ENCODE measurements around the gene CARMIL1.
"Not testable (repeated sequence)": the region's sequence is repeated elsewhere in the genome, so short reads cannot be mapped to it uniquely, and the experiment has no call there.

CARMIL1 gene

DNA sequence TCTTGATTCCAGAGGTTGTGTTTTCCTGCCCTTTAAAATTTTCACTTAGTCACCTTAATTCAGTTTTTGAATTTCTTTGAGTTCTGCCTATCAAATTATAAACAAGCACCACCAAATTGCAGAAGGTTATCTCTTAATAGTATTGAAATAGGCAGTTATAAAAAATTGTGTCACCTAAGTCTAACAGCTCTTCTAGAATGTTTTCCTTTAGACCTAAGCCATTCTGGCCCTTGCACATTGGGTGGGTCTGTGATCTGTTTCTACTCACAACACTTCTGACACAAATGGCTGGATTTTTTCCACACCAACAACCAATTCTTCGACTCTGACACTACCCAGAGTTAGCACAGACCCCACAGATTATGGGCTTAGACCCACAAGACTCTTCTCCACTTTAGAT, 101.9 kb downstream of the CARMIL1 start:
- no peaks in the 10 kb centered on the region for H3K4me1 ChIP-seq (ENCODE audit: control insufficient read depth in 1 of 2, insufficient read depth in 2 of 2, low read length in 2 of 2)
- no peaks in the 10 kb centered on the region for H3K9me3 ChIP-seq (ENCODE audit: insufficient read depth, low read depth, low read length)
- no peaks in the 10 kb centered on the region for H3K79me2 ChIP-seq (ENCODE audit: control insufficient read depth, insufficient read depth, low read length, poor library complexity)
- H4K8ac ChIP-seq (ENCODE audit: low read depth, low read length), result no peak overlapping the region
- no peak overlapping the region for H3K27ac ChIP-seq (ENCODE audit: low read depth, low read length)
- no peak overlapping the region for H3K4me2 ChIP-seq (ENCODE audit: low read length)
- H3K79me1 ChIP-seq (ENCODE audit: low read length), result no peaks in the 10 kb centered on the region
- H3K4me3 ChIP-seq (ENCODE audit: low read depth, low read length), result no peak overlapping the region
- H3K4ac ChIP-seq (ENCODE audit: low read depth, low read length), result no peak overlapping the region
- H2AFZ ChIP-seq (ENCODE audit: insufficient read depth, low read length, poor library complexity), result no peak overlapping the region
- H2BK12ac ChIP-seq (ENCODE audit: low read length), result no peak overlapping the region
- no peak overlapping the region for H2AK5ac ChIP-seq (ENCODE audit: low read length)
- no CpG with 5 or more reads among the region's 1 CpG for WGBS (ENCODE audit: extremely low coverage, insufficient coverage, insufficient read length)
- no peak for DNase-seq
- H3K9ac ChIP-seq (ENCODE audit: low read length), result no peak overlapping the region
- H4K91ac ChIP-seq (ENCODE audit: low read depth, low read length), result no peak overlapping the region
- no peaks in the 10 kb centered on the region for H3K36me3 ChIP-seq (ENCODE audit: control insufficient read depth in 1 of 2, insufficient read depth in 2 of 2, low read length in 2 of 2)
- no peaks in the 10 kb centered on the region for H3K27me3 ChIP-seq (ENCODE audit: insufficient read depth, low read length)
- no peak overlapping the region for H2BK5ac ChIP-seq (ENCODE audit: low read depth, low read length, poor library complexity)
- H4K12ac ChIP-seq (ENCODE audit: low read depth, low read length), result no peak overlapping the region
- no peak overlapping the region for H3K18ac ChIP-seq (ENCODE audit: low read length)
- H3K23ac ChIP-seq (ENCODE audit: low read length), result no peak overlapping the region
- no peak overlapping the region for H2BK120ac ChIP-seq (ENCODE audit: insufficient read depth, low read length, poor library complexity)
- H3K14ac ChIP-seq (ENCODE audit: low read length), result no peak overlapping the region

DNA sequence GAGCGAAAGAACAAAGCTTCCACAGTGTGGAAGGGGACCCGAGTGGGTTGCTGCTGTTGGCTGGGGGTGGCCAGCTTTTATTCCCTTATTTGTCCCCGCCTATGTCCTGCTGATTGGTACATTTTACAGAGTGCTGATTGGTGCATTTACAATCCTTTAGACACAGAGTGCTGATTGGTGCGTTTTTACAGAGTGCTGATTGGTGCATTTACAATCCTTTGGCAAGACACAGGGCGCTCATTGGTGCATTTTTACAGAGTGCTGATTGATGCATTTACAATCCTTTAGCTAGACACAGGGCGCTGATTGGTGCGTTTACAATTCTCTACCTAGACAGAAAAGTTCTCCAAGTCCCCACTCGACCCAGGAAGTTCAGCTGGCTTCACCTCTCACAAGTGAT, 103.3 kb downstream of the CARMIL1 start:
- H3K27me3 ChIP-seq (ENCODE audit: insufficient read depth, low read length); H3K9ac ChIP-seq (ENCODE audit: low read length); H4K12ac ChIP-seq (ENCODE audit: low read depth, low read length); H3K18ac ChIP-seq (ENCODE audit: low read length); H2BK12ac ChIP-seq (ENCODE audit: low read length); H4K8ac ChIP-seq (ENCODE audit: low read depth, low read length); H3K4me3 ChIP-seq (ENCODE audit: low read depth, low read length); H3K4me2 ChIP-seq (ENCODE audit: low read length); H3K23ac ChIP-seq (ENCODE audit: low read length); H3K4me1 ChIP-seq (ENCODE audit: control insufficient read depth in 1 of 2, insufficient read depth in 2 of 2, low read length in 2 of 2); H3K79me1 ChIP-seq (ENCODE audit: low read length); H3K36me3 ChIP-seq (ENCODE audit: control insufficient read depth in 1 of 2, insufficient read depth in 2 of 2, low read length in 2 of 2); H3K9me3 ChIP-seq (ENCODE audit: insufficient read depth, low read depth, low read length); H3K14ac ChIP-seq (ENCODE audit: low read length); H2AFZ ChIP-seq (ENCODE audit: insufficient read depth, low read length, poor library complexity); H4K91ac ChIP-seq (ENCODE audit: low read depth, low read length); H3K27ac ChIP-seq (ENCODE audit: low read depth, low read length); H2BK120ac ChIP-seq (ENCODE audit: insufficient read depth, low read length, poor library complexity); H3K4ac ChIP-seq (ENCODE audit: low read depth, low read length); H2AK5ac ChIP-seq (ENCODE audit: low read length); H2BK5ac ChIP-seq (ENCODE audit: low read depth, low read length, poor library complexity); DNase-seq; H3K79me2 ChIP-seq (ENCODE audit: control insufficient read depth, insufficient read depth, low read length, poor library complexity): not testable (repeated sequence)
- no CpG with 5 or more reads among the region's 8 CpGs for WGBS (ENCODE audit: extremely low coverage, insufficient coverage, insufficient read length)

DNA sequence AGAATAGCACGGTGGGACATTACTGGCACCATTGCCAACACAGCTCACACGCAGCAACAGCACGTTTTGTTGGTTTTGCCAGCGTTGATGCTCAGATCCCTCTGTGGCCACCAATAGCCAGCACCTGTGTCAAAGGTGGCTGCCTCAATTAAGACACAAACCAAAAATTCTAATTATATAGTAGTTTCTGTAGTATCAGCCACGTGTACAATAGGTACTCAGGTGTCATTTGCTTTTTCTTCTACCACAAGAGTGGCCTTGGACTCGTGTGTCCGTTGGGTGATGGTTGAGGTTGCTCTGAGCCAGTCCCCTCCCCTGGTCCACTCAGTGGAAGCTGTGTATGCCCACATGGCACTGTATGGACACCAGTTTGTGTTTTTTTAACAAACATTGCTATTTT, 105.1 kb downstream of the CARMIL1 start:
- no peaks in the 10 kb centered on the region for H3K27me3 ChIP-seq (ENCODE audit: insufficient read depth, low read length)
- H4K12ac ChIP-seq (ENCODE audit: low read depth, low read length), result no peak overlapping the region
- no peak overlapping the region for H3K9ac ChIP-seq (ENCODE audit: low read length)
- no peak overlapping the region for H2BK12ac ChIP-seq (ENCODE audit: low read length)
- no peak overlapping the region for H2AFZ ChIP-seq (ENCODE audit: insufficient read depth, low read length, poor library complexity)
- H2BK120ac ChIP-seq (ENCODE audit: insufficient read depth, low read length, poor library complexity), result no peak overlapping the region
- H4K91ac ChIP-seq (ENCODE audit: low read depth, low read length), result no peak overlapping the region
- DNase-seq, result no peak
- no peak overlapping the region for H2BK5ac ChIP-seq (ENCODE audit: low read depth, low read length, poor library complexity)
- no peak overlapping the region for H3K23ac ChIP-seq (ENCODE audit: low read length)
- no peak overlapping the region for H3K4ac ChIP-seq (ENCODE audit: low read depth, low read length)
- H3K4me3 ChIP-seq (ENCODE audit: low read depth, low read length), result no peak overlapping the region
- no peaks in the 10 kb centered on the region for H3K79me1 ChIP-seq (ENCODE audit: low read length)
- no peak overlapping the region for H3K14ac ChIP-seq (ENCODE audit: low read length)
- H3K27ac ChIP-seq (ENCODE audit: low read depth, low read length), result no peak overlapping the region
- H2AK5ac ChIP-seq (ENCODE audit: low read length), result no peak overlapping the region
- no peak overlapping the region for H3K18ac ChIP-seq (ENCODE audit: low read length)
- WGBS (ENCODE audit: extremely low coverage, insufficient coverage, insufficient read length), result no CpG with 5 or more reads among the region's 7 CpGs
- no peak overlapping the region for H3K4me2 ChIP-seq (ENCODE audit: low read length)
- H3K4me1 ChIP-seq (ENCODE audit: control insufficient read depth in 1 of 2, insufficient read depth in 2 of 2, low read length in 2 of 2), result no peaks in the 10 kb centered on the region
- no peaks in the 10 kb centered on the region for H3K79me2 ChIP-seq (ENCODE audit: control insufficient read depth, insufficient read depth, low read length, poor library complexity)
- H3K9me3 ChIP-seq (ENCODE audit: insufficient read depth, low read depth, low read length), result no peaks in the 10 kb centered on the region
- H3K36me3 ChIP-seq (ENCODE audit: control insufficient read depth in 1 of 2, insufficient read depth in 2 of 2, low read length in 2 of 2), result no peaks in the 10 kb centered on the region
- no peak overlapping the region for H4K8ac ChIP-seq (ENCODE audit: low read depth, low read length)

DNA sequence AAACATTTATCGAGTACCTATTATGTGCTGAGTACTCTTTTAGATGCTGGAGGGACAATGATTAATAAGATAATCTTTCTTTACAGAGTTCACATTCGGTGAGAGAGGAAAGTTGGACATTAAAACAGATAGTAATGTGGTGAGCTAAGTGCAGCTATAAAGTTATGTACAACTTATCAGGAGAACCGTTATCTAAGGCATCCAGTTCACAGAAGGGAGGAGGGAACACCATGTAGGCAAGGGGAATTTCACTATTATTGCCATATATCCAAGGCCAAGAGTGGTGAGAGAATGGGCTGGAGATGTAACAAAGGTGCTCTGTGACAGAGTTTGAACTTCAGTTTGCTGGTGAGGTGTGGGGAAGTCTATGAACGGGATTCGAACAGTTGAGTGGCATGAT, 105.8 kb downstream of the CARMIL1 start:
- Histone ChIP-seq H4K91ac (ENCODE audit: low read depth, low read length) (no peak overlapping the region), H3K18ac (ENCODE audit: low read length) (no peak overlapping the region), H4K8ac (ENCODE audit: low read depth, low read length) (no peak overlapping the region), H3K9me3 (ENCODE audit: insufficient read depth, low read depth, low read length) (no peaks in the 10 kb centered on the region), H3K4me3 (ENCODE audit: low read depth, low read length) (no peak overlapping the region), H3K79me2 (ENCODE audit: control insufficient read depth, insufficient read depth, low read length, poor library complexity) (no peaks in the 10 kb centered on the region), H2BK12ac (ENCODE audit: low read length) (no peak overlapping the region), H2AFZ (ENCODE audit: insufficient read depth, low read length, poor library complexity) (no peak overlapping the region), H3K79me1 (ENCODE audit: low read length) (no peaks in the 10 kb centered on the region), H3K4ac (ENCODE audit: low read depth, low read length) (no peak overlapping the region), H3K36me3 (ENCODE audit: control insufficient read depth in 1 of 2, insufficient read depth in 2 of 2, low read length in 2 of 2) (no peaks in the 10 kb centered on the region), H2AK5ac (ENCODE audit: low read length) (no peak overlapping the region), H3K14ac (ENCODE audit: low read length) (no peak overlapping the region), H3K27me3 (ENCODE audit: insufficient read depth, low read length) (no peaks in the 10 kb centered on the region), H3K4me2 (ENCODE audit: low read length) (no peak overlapping the region), H3K27ac (ENCODE audit: low read depth, low read length) (no peak overlapping the region), H2BK5ac (ENCODE audit: low read depth, low read length, poor library complexity) (no peak overlapping the region), H3K4me1 (ENCODE audit: control insufficient read depth in 1 of 2, insufficient read depth in 2 of 2, low read length in 2 of 2) (no peaks in the 10 kb centered on the region), H3K23ac (ENCODE audit: low read length) (no peak overlapping the region), H2BK120ac (ENCODE audit: insufficient read depth, low read length, poor library complexity) (no peak overlapping the region), H4K12ac (ENCODE audit: low read depth, low read length) (no peak overlapping the region), H3K9ac (ENCODE audit: low read length) (no peak overlapping the region)
- DNase-seq, result no peak
- WGBS (ENCODE audit: extremely low coverage, insufficient coverage, insufficient read length), result no CpG with 5 or more reads among the region's 5 CpGs
